NCI-H82 treated with DMSO at 0.1 percent for 48 hours (cell line): ENCODE measurements around the gene CD80.
A peak's percentile ranks its signal among the peaks of the same experiment; 100 is the strongest.
"Not testable (repeated sequence)": the region's sequence is repeated elsewhere in the genome, so short reads cannot be mapped to it uniquely, and the experiment has no call there.

Source experiments
- DNase-seq: peaks from one replicate; lab custom pipeline; 2025; ENCODE audit not compliant: unreplicated experiment; lab: John Stamatoyannopoulos, UW

The CD80 gene

DNA sequence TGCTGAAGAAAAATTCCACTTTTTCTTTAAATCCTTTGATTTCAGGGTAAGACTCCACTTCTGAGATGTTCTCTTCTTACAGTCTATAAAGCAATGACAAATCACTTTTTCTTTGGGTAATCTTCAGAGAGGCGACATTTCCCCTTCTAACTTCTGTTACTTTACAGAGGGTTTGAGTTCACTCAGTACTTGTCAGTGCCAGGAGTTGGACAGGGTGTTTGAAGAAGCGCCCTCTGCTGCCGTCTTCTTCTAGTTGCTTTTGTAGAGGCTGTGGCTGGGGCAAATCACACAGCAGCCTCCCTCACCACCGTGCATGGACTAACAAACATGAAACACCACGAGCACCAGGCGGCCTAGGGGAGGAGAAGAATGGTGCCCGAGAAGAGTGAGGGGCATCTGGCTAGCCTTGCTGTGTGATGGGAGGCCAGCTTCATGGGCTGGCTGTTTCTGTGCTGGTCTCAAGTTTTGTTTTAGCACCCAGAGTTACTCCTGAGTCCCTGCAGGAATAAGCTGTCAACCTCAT is at the start of gene CD80:
CD80 (minus strand) TSS at position 174 of the 523 bp plus-strand sequence. CDS start 1,886 bp downstream, outside the sequence.
- DNase-seq, result peak; percentile 44

GRCh38 chr3:119608405-119609000 is 49.1 kb upstream of the CD80 start:
- DNase-seq, result no peak

DNA sequence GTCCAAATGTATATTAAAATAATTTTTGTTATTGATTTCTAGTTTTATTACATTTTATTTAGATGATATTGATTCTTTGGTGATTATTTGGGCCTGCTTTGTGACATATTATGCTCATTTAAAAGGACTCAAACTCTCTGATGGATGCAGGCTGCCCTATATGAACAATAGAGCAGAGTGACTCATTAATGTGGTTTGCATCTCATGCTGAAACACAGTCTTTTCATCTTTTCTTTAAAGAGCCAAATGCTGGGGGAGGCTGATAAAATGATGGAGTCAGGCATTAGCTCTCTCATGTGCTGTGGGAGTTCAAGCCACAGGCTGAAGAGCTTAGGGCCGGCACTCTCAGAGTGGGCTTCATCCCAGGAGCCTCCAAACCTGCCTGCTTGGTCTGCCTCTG is 45.5 kb upstream of the CD80 start:
- DNase-seq, result no peak

DNA sequence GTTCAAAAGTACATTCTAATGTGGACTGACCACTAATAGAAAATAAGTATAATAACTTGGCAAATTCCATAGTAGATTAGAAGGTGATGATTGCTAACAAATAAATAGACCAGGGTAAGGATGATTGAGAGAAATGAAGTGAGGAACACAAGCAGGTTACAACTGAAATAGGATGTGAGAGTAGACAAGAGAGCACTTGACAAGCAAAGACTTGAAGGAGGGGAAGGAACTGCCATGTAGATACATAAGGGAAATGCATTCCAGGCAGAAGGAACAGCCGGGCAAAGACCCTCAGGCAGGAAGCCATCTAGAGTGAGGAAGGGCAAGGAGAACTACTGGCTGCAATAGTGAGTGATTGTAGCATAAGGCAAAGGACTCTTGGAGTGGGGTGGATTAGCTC is 43.3 kb upstream of the CD80 start:
- no peak for DNase-seq

GRCh38 chr3:119601154-119601553 is 41.7 kb upstream of the CD80 start:
- DNase-seq, result no peak

DNA sequence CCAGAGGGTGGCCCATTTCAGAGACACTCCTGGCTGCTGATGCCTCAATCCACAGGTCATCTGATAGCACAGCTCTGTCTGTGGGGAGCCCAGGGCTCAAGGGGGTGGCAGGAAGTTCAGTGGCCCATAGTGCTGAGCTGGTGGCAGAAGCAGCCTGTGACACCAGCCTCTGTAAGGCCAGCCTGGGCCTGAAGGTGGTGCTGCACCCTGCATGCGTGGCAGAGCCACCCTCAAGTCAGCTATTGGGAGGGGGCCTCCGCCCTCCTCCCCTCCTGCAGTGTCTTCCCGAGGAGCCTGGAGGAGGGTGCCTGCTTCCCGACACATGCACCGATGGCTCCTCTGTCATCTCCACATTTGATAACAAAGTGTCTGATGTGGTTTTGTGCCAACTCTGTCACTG is 41.3 kb upstream of the CD80 start:
- DNase-seq, result no peak

DNA sequence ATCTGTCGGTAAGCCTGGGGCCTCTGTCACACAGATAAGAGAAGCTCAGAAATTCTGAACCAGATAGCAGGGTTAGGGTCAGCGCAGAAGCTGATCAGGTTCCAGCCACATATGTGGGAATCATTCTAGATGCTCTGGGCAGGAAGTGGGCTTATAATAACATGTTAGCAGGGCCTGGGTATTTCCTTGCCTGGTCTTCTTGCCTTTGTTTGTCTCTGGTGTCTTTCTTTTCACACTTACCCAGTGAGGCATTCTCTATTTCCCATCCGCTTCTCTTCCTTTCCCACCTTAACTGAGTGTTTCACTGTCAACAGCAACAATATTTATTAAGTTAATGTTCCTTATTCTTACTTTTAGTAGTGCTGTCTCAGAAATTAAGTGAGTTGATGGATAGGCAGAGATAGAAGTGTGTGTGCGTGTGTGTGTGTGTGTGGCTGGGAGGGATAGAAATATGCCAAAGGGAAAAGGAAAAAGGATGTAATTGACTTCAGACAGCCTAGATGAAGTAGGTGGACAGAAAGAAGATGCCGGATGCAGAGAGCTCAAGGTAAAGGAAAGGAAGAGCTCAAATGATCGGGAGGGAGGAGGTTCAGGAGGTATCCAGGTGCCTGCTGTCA is 40.3 kb upstream of the CD80 start:
- no peak for DNase-seq

DNA sequence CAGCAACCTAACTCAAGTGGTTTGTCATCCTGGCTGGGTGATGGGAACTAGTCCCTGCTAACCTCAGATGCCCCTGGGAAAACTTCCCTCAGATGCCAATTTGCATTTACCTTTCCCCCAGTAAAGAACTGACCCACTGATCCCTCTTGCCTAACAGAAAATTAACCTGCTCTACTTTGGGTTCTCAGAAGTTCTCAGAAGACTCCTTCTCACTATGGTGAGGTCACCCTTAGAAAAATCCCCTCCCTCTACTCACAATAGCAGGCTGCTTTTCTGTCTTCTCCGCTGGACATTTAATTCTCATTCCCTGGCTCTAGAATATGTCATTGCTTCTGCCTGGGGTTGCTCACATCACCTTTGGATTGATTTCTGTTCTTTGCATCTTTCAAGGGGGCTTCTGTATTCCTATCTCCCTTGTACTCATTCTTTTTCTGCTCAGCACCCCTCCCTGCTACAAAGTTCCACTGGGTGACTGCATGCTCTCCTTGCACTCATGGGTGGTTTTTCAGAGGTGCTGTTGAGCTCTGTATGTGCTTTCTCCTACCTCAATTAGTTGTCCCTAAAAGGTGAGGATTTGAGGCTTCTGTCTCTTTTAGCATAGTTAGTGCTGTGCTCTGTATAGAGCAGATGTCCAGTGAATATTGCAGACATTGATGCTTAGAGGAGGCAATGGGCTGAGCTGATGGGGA is 39.1 kb upstream of the CD80 start:
- DNase-seq, result no peak

- DNase-seq, result no peak
These were observed 38.3 kb upstream of the CD80 start, which contains the start of gene PLA1A for GRCh38 chr3:119597548-119598288. Gene PLA1A (plus strand): TSS chr3:119597885. CDS start chr3:119597914, 29 bp downstream.

DNA sequence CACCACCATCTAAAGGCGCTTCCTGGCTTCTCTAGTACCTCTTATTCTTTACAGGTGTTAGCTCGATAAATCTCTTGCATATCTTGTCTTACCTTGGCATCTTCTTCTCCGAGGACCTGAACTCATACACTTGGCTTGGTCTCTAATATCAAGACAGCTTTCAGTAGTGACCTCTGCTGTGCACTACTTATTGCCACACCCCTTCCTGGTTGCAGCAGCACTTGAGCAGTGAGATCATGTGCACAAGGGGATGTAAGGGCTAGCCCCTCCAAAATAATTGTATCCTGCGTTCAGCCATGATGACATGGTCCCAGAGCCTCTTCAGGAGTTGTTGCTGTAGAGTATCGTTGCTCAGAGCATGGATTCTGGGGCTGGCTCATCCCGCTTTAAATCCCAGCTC is 37.0 kb upstream of the CD80 start:
- no peak for DNase-seq

- DNase-seq, result no peak
These were observed 36.4 kb upstream of the CD80 start for GRCh38 chr3:119595639-119596334.

GRCh38 chr3:119594929-119595328 is 35.5 kb upstream of the CD80 start:
- not testable (repeated sequence) for DNase-seq

- no peak for DNase-seq
These were observed 34.7 kb upstream of the CD80 start for GRCh38 chr3:119594066-119594465.

DNA sequence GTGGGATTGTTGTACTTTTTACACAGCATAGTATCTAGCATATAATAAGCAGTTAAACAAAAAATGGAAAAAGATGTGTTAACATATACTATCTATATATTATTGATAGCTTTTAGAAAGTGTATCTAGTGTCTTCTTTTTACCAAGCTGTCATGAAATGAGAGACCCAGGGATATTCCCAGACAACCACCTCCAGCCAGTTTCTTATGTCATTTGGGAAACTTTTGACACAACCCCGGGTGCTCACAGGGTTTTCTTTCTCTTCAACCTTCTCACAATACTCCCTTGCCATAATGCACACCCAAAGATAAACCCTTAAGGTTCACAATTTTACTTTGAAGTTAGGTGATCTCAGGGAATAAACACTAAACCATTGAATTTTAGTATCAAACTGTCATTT is 33.4 kb upstream of the CD80 start:
- DNase-seq, result no peak

GRCh38 chr3:119590706-119591105 is 31.3 kb upstream of the CD80 start:
- DNase-seq, result no peak

GRCh38 chr3:119589102-119589773 is 29.8 kb upstream of the CD80 start:
- DNase-seq, result no peak

- no peak for DNase-seq
These were observed 28.7 kb upstream of the CD80 start for GRCh38 chr3:119588112-119588511.

DNA sequence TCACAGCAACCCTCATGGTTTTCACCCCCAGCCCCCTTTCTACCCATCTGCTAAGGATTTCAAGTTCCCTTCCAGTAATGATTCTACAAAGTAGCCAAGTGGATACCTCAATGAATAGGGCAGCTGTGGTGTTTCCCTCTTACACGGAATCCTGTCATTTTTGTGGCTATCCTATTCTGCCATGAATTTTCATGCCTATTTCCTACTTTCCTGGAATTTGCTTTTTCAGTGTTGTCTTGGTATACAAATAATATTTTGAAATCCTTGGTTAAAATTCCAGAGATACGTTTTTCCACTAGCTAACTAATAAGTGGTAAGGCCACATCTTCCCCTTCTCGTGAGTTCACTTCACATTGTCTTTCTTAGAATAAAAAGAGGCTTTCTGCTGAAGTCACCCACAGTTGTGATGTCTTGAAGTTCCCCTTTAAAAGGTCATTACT is 27.3 kb upstream of the CD80 start:
- DNase-seq, result no peak

DNA sequence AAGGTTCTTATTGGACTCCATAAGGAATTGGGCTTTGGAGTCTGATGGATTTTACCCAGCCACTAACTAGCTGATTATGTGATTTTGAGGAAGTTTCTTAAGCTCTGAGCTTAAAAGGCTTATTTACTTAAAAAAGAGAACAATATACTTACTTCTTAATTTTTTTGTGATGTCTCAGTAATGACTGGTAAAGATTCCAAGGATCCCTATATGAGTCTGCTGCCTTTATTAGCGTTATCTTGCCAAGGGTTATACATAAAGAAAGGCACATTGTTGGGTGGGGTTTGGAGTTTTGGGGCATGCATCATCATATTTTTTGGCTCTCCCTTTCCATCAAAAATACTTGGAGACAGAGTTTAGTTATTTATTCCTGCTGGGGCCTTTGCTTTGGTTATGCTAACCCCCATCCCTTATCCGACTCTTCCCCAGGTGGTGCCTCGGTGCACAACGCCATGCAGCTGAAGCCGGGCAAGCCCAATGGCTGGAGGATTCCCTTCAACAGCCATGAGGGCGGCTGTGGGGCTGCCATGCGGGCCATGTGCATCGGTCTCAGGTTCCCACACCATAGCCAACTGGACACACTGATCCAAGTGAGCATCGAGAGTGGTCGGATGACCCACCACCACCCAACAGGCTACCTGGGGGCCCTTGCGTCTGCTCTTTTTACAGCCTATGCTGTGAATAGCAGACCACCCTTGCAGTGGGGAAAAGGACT is 26.6 kb upstream of the CD80 start:
- DNase-seq, result no peak

DNA sequence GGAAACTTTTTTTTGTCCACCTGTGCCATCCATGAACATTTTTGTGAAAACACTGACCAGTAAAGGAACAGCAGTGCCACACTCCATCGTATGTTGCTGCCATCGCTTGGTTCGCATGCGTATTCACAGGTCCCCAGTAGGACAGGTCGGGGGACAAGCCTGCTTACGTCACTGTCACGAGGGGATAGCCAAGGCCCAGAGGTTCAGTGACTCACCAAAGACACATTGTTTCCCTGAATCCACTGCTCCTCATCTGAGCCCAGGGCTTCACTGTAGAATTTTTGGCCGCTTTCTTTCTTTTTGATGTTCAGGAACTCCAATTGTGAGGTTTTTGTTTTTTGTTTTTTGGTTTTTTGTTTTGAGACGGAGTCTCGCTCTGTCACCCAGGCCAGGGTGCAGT is 25.8 kb upstream of the CD80 start:
- no peak for DNase-seq
